Endothelial cell (in vitro differentiated cells): ENCODE results near the gene RAB14. TPM values are rescaled to one million over a fixed set of nuclear protein-coding genes. Genes with fewer than 3 reads are reported as not detected.

ENCODE experiments used
- DNase-seq: peaks from one replicate; pipeline ENCODE4 v3.0.0; 2021; ENCODE audit warnings: low spot score
- H3K27ac Mint-ChIP-seq: one replicate; pipeline ENCODE4 v1.8.0; 2021; ENCODE audit warnings: mixed read lengths, inconsistent platforms; ENCODE audit not compliant: unreplicated experiment
- H3K27me3 Mint-ChIP-seq: one replicate; pipeline ENCODE4 v1.8.0; 2021; ENCODE audit warnings: mild to moderate bottlenecking, moderate library complexity, mixed read lengths, inconsistent platforms; ENCODE audit not compliant: unreplicated experiment
- H3K36me3 Mint-ChIP-seq: one replicate; pipeline ENCODE4 v1.8.0; 2021; ENCODE audit warnings: mild to moderate bottlenecking, low read depth, mixed read lengths, inconsistent platforms; ENCODE audit not compliant: unreplicated experiment
- H3K4me1 Mint-ChIP-seq: one replicate; pipeline ENCODE4 v1.8.0; 2021; ENCODE audit warnings: mild to moderate bottlenecking, mixed read lengths, inconsistent platforms; ENCODE audit not compliant: unreplicated experiment
- H3K4me3 Mint-ChIP-seq: one replicate; pipeline ENCODE4 v1.8.0; 2021; ENCODE audit warnings: mild to moderate bottlenecking, mixed read lengths, inconsistent platforms; ENCODE audit not compliant: unreplicated experiment
- H3K9me3 Mint-ChIP-seq: one replicate; pipeline ENCODE4 v1.8.0; 2021; ENCODE audit warnings: mixed read lengths, inconsistent platforms; ENCODE audit not compliant: unreplicated experiment
- CTCF ChIP-seq: fragments of 200-600 bp; sonication (generic); IDR thresholded peaks from one replicate; pipeline ENCODE4 v1.5.0; 2021; ENCODE audit warnings: antibody characterized with exemption; ENCODE audit not compliant: unreplicated experiment
- total RNA-seq: library from RNA; stranded (reverse); fragmentation: NEBNext Ultra II Directional; extraction: Animal tissue kit (Norgen Biotek cat#: 25700); gene quantifications from one replicate; pipeline ENCODE4 v1.2.1, GENCODE V29; 2021; ENCODE audit not compliant: unreplicated experiment

Gene RAB14
- total RNA-seq, 1 donor from 2014 or later = 81.6 TPM

GRCh38 chr9:121168052-121168451, 33.6 kb downstream of the RAB14 start:
- H3K4me1 Mint-ChIP-seq = peaks cover 6% of the 10 kb centered on the region
- H3K27ac Mint-ChIP-seq = no peak overlapping the region
- TF ChIP-seq CTCF = no peak
- H3K4me3 Mint-ChIP-seq = no peak overlapping the region
- DNase-seq = no peak
- H3K9me3 Mint-ChIP-seq = no peaks in the 10 kb centered on the region
- no peaks in the 10 kb centered on the region for H3K27me3 Mint-ChIP-seq
- H3K36me3 Mint-ChIP-seq = peaks cover 20% of the 10 kb centered on the region

- no peak for DNase-seq
- no peaks in the 10 kb centered on the region for H3K27me3 Mint-ChIP-seq
- peaks cover 16% of the 10 kb centered on the region for H3K36me3 Mint-ChIP-seq
- no peak overlapping the region for H3K4me3 Mint-ChIP-seq
- H3K4me1 Mint-ChIP-seq = peaks cover 5% of the 10 kb centered on the region
- H3K9me3 Mint-ChIP-seq = no peaks in the 10 kb centered on the region
- no peak for TF ChIP-seq CTCF
- H3K27ac Mint-ChIP-seq = peak overlapping the region; percentile 80
These were observed 41.6 kb downstream of the RAB14 start for GRCh38 chr9:121160025-121160424.

- Mint-ChIP-seq H3K4me3 (no peak overlapping the region), H3K36me3 (peaks cover 16% of the 10 kb centered on the region), H3K27ac (no peak overlapping the region), H3K9me3 (no peaks in the 10 kb centered on the region), H3K4me1 (peaks cover 7% of the 10 kb centered on the region), H3K27me3 (no peaks in the 10 kb centered on the region)
- no peak for TF ChIP-seq CTCF
- no peak for DNase-seq
These were observed 43.7 kb downstream of the RAB14 start for GRCh38 chr9:121157939-121158338.

GRCh38 chr9:121156263-121156731, 45.4 kb downstream of the RAB14 start:
- H3K27me3 Mint-ChIP-seq = no peaks in the 10 kb centered on the region
- no peak for DNase-seq
- H3K36me3 Mint-ChIP-seq = peaks cover 12% of the 10 kb centered on the region
- H3K4me3 Mint-ChIP-seq = no peak overlapping the region
- no peak overlapping the region for H3K27ac Mint-ChIP-seq
- no peaks in the 10 kb centered on the region for H3K9me3 Mint-ChIP-seq
- H3K4me1 Mint-ChIP-seq = peaks cover 17% of the 10 kb centered on the region
- TF ChIP-seq CTCF = no peak

- DNase-seq = no peak
- H3K4me1 Mint-ChIP-seq = peaks cover 21% of the 10 kb centered on the region
- H3K9me3 Mint-ChIP-seq = no peaks in the 10 kb centered on the region
- no peak for TF ChIP-seq CTCF
- H3K27me3 Mint-ChIP-seq = peaks cover 2% of the 10 kb centered on the region
- H3K36me3 Mint-ChIP-seq = peaks cover 15% of the 10 kb centered on the region
- no peak overlapping the region for H3K27ac Mint-ChIP-seq
- no peak overlapping the region for H3K4me3 Mint-ChIP-seq
These were observed 46.9 kb downstream of the RAB14 start for GRCh38 chr9:121154782-121155181.
